Measurements from ENCODE around the gene NECTIN1.

- TF ChIP-seq FOXK1 (CRISPR knock-in tag; IDR thresholded peaks at IDR 0.05; ENCODE audit: borderline replicate concordance, low read depth) (no peak), CEBPZ (IDR thresholded peaks at IDR 0.05; ENCODE audit: low read length) (no peak), CTCF (CRISPR knock-in tag; IDR thresholded peaks at IDR 0.05) (no peak), TARDBP (CRISPR knock-in tag; IDR thresholded peaks at IDR 0.05) (no peak), MLX (CRISPR knock-in tag; IDR thresholded peaks at IDR 0.05) (no peak), ZNF24 (IDR thresholded peaks at IDR 0.05) (no peak), ZNF577 (CRISPR knock-in tag; IDR thresholded peaks at IDR 0.05; ENCODE audit: borderline replicate concordance, low read depth) (no peak), FOXJ3 (CRISPR knock-in tag; IDR thresholded peaks at IDR 0.05; ENCODE audit: borderline replicate concordance) (no peak), ZBTB10 (CRISPR knock-in tag; IDR thresholded peaks at IDR 0.05; ENCODE audit: borderline replicate concordance) (no peak), E2F5 (CRISPR knock-in tag; conservative IDR thresholded peaks at IDR 0.05) (no peak), SALL2 (CRISPR knock-in tag; IDR thresholded peaks at IDR 0.05) (no peak), KLF13 (CRISPR knock-in tag; IDR thresholded peaks at IDR 0.05) (no peak), POLR2AphosphoS5 (IDR thresholded peaks at IDR 0.05; ENCODE audit: low read depth, low read length) (no peak), NFE2L2 (IDR thresholded peaks at IDR 0.05; ENCODE audit: low read length) (no peak)
Observed at GRCh38 chr11:119764108-119764868, 35.3 kb upstream of the NECTIN1 start.

Data from HepG2 (cell line).